Small intestine (tissue), 16 donors: ENCODE measurements around the gene KCNH6. TPM values are rescaled to one million over a fixed set of nuclear protein-coding genes. Genes with fewer than 3 reads are reported as not detected.

Experiments
- DNase-seq, 2 donors: peaks; one replicate each; pipeline versions ENCODE4 v3.0.0 to v3.0.0-alpha.2; 2013
- FAIRE-seq: peaks from 2 replicates; lab custom pipeline; 2012; peaks lifted over from hg19 to GRCh38; lab: Jason Lieb, UNC
- H3K27ac ChIP-seq, 3 donors: one replicate each; pipeline ENCODE4 v1.5.1; 2013; ENCODE audit warnings: low read length in 2 of 3, mild to moderate bottlenecking in 2 of 3, control low read depth in 1 of 3, inconsistent platforms in 1 of 3, low read depth in 1 of 3, moderate library complexity in 1 of 3
- H3K27me3 ChIP-seq, 3 donors: one replicate each; pipeline ENCODE4 v1.6.1; 2013; ENCODE audit warnings: low read length in 3 of 3, inconsistent platforms in 1 of 3; ENCODE audit not compliant: control insufficient read depth in 3 of 3, insufficient read depth in 3 of 3
- H3K36me3 ChIP-seq, 3 donors: one replicate each; pipeline ENCODE4 v1.6.1; 2013; ENCODE audit warnings: low read length in 3 of 3, inconsistent platforms in 1 of 3, low read depth in 1 of 3, mild to moderate bottlenecking in 1 of 3, moderate library complexity in 1 of 3; ENCODE audit not compliant: control insufficient read depth in 3 of 3, insufficient read depth in 2 of 3
- H3K4me1 ChIP-seq, 3 donors: one replicate each; pipeline ENCODE4 v1.6.1; 2013; ENCODE audit warnings: low read length in 2 of 3, inconsistent platforms in 1 of 3, low read depth in 1 of 3, mild to moderate bottlenecking in 1 of 3, moderate library complexity in 1 of 3; ENCODE audit not compliant: control insufficient read depth in 3 of 3, insufficient read depth in 2 of 3
- H3K4me3 ChIP-seq, 3 donors: one replicate each; pipeline ENCODE4 v1.5.1; 2013; ENCODE audit warnings: low read length in 3 of 3, control low read depth in 1 of 3, inconsistent platforms in 1 of 3, low read depth in 1 of 3, mild to moderate bottlenecking in 1 of 3, moderate library complexity in 1 of 3
- H3K9me3 ChIP-seq, 2 donors: one replicate each; pipeline ENCODE4 v1.6.1; 2013; ENCODE audit warnings: low read depth in 1 of 2, low read length in 1 of 2; ENCODE audit not compliant: control insufficient read depth in 2 of 2, insufficient read depth in 1 of 2
- WGBS, 3 donors: extraction: QIAGEN DNeasy Blood & Tissue Kit; methylation state at CpG; one replicate each; pipeline ENCODE4 v1.1.7; 2013; 5-methylcytosine and 5-hydroxymethylcytosine counted together
- long read RNA-seq, 10 donors: transcript quantifications; one replicate each; lab custom pipeline, GENCODE V29; 2026
- polyA plus RNA-seq, 4 donors: library from polyadenylated mRNA; stranded (reverse) in 3 of 4; unstranded in 1 of 4; fragments of 200-250 nt in 3 of 4; fragments of 120-200 nt in 1 of 4; gene quantifications; one replicate each; pipeline versions ENCODE4 v1.2.1 to v1.2.3, GENCODE V29; 2013
- donor health status: healthy with polysubstance abuse.
- donor health status: control.
- donor health status: control.
- donor health status: Bipolar disorder and iron deficiency.
- donor health status: healthy.

Gene KCNH6, protein sequence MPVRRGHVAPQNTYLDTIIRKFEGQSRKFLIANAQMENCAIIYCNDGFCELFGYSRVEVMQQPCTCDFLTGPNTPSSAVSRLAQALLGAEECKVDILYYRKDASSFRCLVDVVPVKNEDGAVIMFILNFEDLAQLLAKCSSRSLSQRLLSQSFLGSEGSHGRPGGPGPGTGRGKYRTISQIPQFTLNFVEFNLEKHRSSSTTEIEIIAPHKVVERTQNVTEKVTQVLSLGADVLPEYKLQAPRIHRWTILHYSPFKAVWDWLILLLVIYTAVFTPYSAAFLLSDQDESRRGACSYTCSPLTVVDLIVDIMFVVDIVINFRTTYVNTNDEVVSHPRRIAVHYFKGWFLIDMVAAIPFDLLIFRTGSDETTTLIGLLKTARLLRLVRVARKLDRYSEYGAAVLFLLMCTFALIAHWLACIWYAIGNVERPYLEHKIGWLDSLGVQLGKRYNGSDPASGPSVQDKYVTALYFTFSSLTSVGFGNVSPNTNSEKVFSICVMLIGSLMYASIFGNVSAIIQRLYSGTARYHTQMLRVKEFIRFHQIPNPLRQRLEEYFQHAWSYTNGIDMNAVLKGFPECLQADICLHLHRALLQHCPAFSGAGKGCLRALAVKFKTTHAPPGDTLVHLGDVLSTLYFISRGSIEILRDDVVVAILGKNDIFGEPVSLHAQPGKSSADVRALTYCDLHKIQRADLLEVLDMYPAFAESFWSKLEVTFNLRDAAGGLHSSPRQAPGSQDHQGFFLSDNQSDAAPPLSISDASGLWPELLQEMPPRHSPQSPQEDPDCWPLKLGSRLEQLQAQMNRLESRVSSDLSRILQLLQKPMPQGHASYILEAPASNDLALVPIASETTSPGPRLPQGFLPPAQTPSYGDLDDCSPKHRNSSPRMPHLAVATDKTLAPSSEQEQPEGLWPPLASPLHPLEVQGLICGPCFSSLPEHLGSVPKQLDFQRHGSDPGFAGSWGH
- polyA plus RNA-seq: 1 to 10 TPM in 2 of 4 donors, under 1 TPM in 2; 0.43 to 8.0 (median 0.76) TPM
- long read RNA-seq, donor 1: 0 reads
- long read RNA-seq, donor 2: 0 reads
- long read RNA-seq, donor 3: 0 reads
- long read RNA-seq, donor 4: 0 reads
- long read RNA-seq, donor 5: 0 reads
- long read RNA-seq, donor 6: 0 reads
- long read RNA-seq, donor 7: 0 reads
- long read RNA-seq, donor 8: 0 reads
- long read RNA-seq, donor 9: 0 reads
- long read RNA-seq, donor 10: 0 reads

DNA sequence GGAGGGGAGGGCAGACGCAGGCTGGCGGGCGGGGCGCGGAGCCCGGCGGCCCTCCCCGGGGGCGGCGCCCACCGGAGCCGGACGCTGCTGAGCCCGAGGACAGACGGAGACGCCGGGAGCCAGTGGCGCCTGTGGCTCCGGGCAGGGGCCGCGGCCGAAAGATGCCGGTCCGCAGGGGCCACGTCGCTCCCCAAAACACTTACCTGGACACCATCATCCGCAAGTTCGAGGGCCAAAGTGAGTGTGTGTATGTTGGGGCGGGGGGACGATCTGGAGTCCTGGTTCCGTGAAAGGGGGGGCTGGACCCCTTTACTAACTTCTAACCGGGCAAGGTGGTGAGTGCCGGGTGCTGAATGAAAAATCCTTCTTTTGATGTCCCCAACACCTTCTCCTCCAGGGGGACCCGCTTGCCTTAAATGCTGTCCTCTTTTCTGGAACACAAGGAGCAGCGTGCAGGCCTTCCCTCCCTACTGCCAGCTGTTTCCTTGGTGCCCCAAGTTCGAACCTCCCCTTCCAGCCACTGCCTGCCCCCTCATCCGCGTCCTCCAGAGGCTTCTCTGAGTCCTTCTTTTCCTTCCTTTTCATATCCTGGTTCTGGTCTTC is at the start of gene KCNH6:
KCNH6 (plus strand) TSS at position 106 of the 603 bp plus-strand sequence; CDS start at position 162, 56 bp downstream.
- 8 to 20% (median 10%) methylated on average over 18 to 38 of the region's 38 CpGs for WGBS, 3 donors
- DNase-seq (no peak), FAIRE-seq (no peak)
- peaks cover 0 to 10% (median 0%) of the 10 kb centered on the region in 3 donors for H3K27me3 ChIP-seq
- H3K4me3 ChIP-seq: peak within 1 kb of the TSS in 2 of 3 donors; percentile 8 to 38
- peak within 1 kb of the TSS in 1 of 3 donors; percentile 75 for H3K27ac ChIP-seq
- no peaks in the 10 kb centered on the region for H3K9me3 ChIP-seq
- H3K36me3 ChIP-seq: peaks cover 0 to 4% (median 0%) of the 10 kb centered on the region in 3 donors
- H3K4me1 ChIP-seq: peaks cover 3 to 51% (median 27%) of the 10 kb centered on the region in 3 donors

DNA sequence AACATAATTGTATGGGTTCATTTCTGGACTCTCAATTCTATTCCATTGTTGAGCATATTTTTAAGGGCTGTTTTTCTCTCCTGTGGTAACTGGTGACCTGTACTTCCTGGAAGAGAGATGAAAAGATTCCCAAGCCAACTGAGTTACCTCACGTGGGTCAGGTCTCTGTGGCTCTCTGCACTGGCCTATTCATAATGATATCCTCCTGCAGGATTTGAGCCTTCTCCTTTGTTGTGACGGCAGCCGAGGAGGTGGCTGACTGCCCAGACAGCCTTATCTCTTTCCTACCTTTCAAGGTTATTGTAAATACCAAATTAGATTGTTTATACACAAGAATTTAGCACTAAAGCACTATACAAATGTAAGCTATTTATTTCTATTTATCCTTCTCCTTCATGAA is 49.0 kb upstream of the KCNH6 start:
- no peak for FAIRE-seq

DNA sequence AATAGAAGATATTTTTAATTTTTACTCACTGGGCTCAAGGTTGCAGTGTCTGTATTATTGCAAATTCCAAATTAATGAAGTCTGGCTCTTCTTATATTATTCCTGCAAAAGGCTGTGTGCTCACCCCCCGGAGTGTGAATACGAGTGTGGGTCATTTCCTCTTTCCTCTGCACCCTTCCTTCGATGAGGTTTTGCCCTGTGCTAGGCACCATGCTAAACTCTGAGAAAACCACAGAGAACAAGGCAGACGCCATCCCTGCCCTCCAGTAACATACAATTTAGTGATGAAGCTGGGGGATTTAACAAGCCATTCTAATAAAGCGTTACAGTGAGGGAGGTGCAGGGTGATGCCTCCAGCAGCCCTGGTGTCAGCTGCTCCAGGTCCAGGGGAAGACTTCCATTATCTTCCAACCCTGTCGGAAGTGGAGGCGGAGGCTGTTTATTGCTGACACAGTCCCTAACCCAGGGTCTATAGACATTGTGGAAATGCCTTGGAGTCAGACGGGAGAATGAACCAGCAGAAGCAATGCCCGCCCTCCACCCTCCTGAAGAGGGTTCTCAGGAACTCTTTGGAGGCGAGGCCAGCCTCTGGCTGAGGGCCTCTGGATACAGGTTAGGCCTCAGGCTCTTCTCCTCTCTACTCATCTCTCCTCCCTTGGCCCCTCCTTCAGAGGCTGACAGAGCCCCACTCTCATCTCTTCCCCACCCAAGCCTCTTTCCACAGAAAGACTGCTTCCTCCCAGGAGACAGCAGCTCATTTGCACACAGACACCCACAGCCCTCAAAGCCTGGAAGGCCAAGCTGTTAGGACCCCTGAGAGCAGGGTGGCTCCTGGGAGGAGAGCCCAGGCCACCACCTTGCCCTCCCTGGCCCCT is 48.3 kb upstream of the KCNH6 start:
- Histone ChIP-seq H3K27ac (peak overlapping the region in 2 of 3 donors; percentile 27 to 91), H3K36me3 (peaks cover 0 to 18% (median 0%) of the 10 kb centered on the region in 3 donors), H3K4me1 (peaks cover 0 to 48% (median 2%) of the 10 kb centered on the region in 3 donors), H3K27me3 (peaks cover 0 to 12% (median 0%) of the 10 kb centered on the region in 3 donors), H3K4me3 (no peak overlapping the region), H3K9me3 (no peaks in the 10 kb centered on the region)
- DNase-seq: peak in 1 of 2 donors; percentile 21
- WGBS, 3 donors: 60 to 65% (median 63%) methylated on average over 10 of the region's 10 CpGs
- no peak for FAIRE-seq

More for the DNA sequence above, 49.0 kb upstream of the KCNH6 start:
- DNase-seq: peak; percentile 56 to 73
- H3K36me3 ChIP-seq: peaks cover 0 to 12% (median 0%) of the 10 kb centered on the region in 3 donors
- peak overlapping the region in 1 of 3 donors; percentile 62 for H3K27ac ChIP-seq
- peaks cover 0 to 12% (median 0%) of the 10 kb centered on the region in 3 donors for H3K27me3 ChIP-seq
- WGBS, 3 donors: 8 to 34% (median 26%) methylated on average over 3 of the region's 3 CpGs
- H3K4me3 ChIP-seq: no peak overlapping the region
- no peaks in the 10 kb centered on the region for H3K9me3 ChIP-seq
- H3K4me1 ChIP-seq: peaks cover 0 to 42% (median 2%) of the 10 kb centered on the region in 3 donors

DNA sequence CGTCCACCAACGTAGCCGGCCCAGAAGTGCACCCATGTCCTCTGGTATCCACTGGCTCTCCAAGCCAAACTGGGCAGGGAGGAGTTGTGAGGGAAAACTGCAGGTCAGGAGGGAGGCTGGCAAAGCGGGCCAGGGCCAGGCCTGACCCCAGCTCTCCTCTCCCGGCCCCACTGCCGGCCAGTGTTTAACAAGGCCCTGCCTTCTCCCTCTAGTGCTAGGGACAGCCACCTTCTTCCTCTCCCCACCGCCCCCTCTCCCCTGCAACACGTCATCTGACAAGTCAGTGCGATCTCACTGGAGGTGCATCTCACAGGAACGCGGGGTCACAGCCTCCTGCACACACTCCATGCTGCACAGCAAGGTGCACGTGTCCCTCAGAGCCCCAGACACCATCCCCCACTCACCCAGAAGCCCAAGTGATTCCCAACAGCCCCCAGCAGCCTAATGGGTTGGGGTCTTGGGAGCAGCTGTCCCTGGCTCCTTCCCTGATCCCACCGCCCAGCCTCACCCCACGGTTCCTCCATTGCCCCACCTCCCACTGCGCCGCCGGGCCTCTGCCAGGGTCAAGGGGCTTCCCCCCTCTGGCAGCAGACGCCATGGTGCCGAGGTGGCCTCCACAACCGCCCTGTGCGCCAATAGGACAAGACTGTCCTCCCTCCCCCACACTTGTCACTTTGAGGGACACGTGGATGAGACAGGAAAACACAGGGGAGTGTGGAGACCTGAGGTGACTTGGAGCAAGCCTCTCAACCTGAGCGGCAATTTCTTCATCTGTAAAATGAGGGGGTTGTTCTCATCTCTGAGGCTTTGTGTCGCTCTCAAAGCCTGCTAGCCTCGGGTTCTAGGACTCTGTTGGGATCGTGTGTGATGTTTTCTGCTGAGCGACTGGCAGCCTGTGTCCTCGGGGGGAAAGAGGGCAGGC is 47.4 kb upstream of the KCNH6 start:
- no peak for FAIRE-seq
- peak overlapping the region in 2 of 3 donors; percentile 44 to 58 for H3K4me3 ChIP-seq
- H3K4me1 ChIP-seq: peaks cover 0 to 55% (median 2%) of the 10 kb centered on the region in 3 donors
- no peaks in the 10 kb centered on the region for H3K9me3 ChIP-seq
- peaks cover 0 to 12% (median 0%) of the 10 kb centered on the region in 3 donors for H3K27me3 ChIP-seq
- H3K27ac ChIP-seq: peak overlapping the region in 2 of 3 donors; percentile 87 to 91
- peaks cover 0 to 28% (median 3%) of the 10 kb centered on the region in 3 donors for H3K36me3 ChIP-seq
- WGBS, 3 donors: 58 to 70% (median 65%) methylated on average over 27 to 28 of the region's 28 CpGs
- DNase-seq: peak in 1 of 2 donors; percentile 63

DNA sequence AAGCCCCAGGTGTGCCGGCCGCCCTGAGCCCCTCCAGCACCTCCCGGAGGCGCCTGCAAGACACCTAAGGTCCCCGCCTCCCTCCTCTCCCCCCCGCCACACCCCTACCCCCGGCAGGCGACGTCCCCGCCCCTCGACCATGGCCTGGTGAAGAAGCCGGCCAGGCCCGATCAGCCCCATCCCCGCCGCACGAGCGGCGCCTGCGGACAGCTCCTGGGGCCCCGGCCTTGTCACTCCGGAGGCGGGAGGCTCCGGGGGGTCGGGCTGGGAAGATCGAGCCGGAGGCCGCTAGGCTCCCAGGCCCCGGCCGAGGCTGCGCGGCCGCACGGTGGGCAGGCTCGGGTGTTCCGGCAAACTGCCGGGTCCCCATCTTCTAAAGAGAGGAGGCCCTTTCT is 46.7 kb upstream of the KCNH6 start:
- Histone ChIP-seq H3K27me3 (peaks cover 0 to 12% (median 0%) of the 10 kb centered on the region in 3 donors), H3K9me3 (no peaks in the 10 kb centered on the region), H3K36me3 (peaks cover 0 to 35% (median 6%) of the 10 kb centered on the region in 3 donors), H3K27ac (peak overlapping the region in 2 of 3 donors; percentile 87 to 91), H3K4me1 (peaks cover 0 to 57% (median 2%) of the 10 kb centered on the region in 3 donors), H3K4me3 (peak overlapping the region in 2 of 3 donors; percentile 44 to 58)
- WGBS, 3 donors: 0 to 3% (median 2%) methylated on average over 9 to 36 of the region's 36 CpGs
- FAIRE-seq (no peak), DNase-seq (no peak)

DNA sequence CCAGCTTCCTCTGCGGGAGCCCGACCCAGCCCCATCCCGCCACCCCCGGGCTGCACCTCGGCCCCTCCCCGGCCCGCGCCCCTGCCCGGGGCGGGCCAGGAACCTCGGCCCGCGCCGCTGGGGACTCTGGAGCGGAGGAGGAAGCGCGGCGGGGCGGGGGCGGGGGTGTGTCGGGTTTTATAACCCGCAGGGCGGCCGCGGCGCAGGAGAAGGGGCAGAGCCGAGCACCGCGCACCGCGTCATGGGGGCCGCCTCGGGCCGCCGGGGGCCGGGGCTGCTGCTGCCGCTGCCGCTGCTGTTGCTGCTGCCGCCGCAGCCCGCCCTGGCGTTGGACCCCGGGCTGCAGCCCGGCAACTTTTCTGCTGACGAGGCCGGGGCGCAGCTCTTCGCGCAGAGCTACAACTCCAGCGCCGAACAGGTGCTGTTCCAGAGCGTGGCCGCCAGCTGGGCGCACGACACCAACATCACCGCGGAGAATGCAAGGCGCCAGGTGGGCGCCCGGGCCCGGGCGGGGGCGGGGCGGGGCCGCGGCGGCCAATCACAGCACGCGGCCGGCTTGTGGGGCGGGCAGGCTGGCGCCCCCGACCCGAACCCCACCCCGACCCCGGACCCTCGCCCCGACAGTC is 46.2 kb upstream of the KCNH6 start, which contains the start of gene ACE:
ACE (plus strand) TSS at position 208 of the 626 bp plus-strand sequence; CDS start at position 242, 34 bp downstream.
- H3K9me3 ChIP-seq: no peaks in the 10 kb centered on the region
- DNase-seq (peak; percentile 88 to 96), FAIRE-seq (no peak)
- peaks cover 0 to 12% (median 0%) of the 10 kb centered on the region in 3 donors for H3K27me3 ChIP-seq
- 1% methylated on average over 41 to 78 of the region's 78 CpGs for WGBS, 3 donors
- peak within 1 kb of the TSS; percentile 80 to 93 (median 89) for H3K27ac ChIP-seq
- peak within 1 kb of the TSS in 2 of 3 donors; percentile 58 to 59 for H3K4me3 ChIP-seq
- peaks cover 0 to 40% (median 6%) of the 10 kb centered on the region in 3 donors for H3K36me3 ChIP-seq
- peaks cover 0 to 57% (median 2%) of the 10 kb centered on the region in 3 donors for H3K4me1 ChIP-seq
